HepG2 (cell line): ENCODE results near the gene KLB. TPM values are rescaled to one million over a fixed set of nuclear protein-coding genes. Genes with fewer than 3 reads are reported as not detected.

Source experiments
- GATAD1 ChIP-seq: IDR thresholded peaks from 2 replicates; pipeline ENCODE4 v1.6.1; 2016; ENCODE audit warnings: missing genetic modification reagents, missing compliant biosample characterization
- GLMP ChIP-seq: sonication (generic); formaldehyde crosslinking; IDR thresholded peaks from 2 replicates; pipeline ENCODE4 v1.9.0; 2021; ENCODE audit warnings: missing genetic modification reagents, mild to moderate bottlenecking, borderline replicate concordance
- GZF1 ChIP-seq: sonication (generic); formaldehyde crosslinking; IDR thresholded peaks from 2 replicates; pipeline ENCODE4 v1.5.1; 2020; ENCODE audit warnings: mild to moderate bottlenecking, missing genetic modification reagents
- HNF1B ChIP-seq: sonication (generic); formaldehyde crosslinking; IDR thresholded peaks from 2 replicates; pipeline ENCODE4 v1.5.1; 2020; ENCODE audit warnings: mild to moderate bottlenecking, moderate library complexity, missing genetic modification reagents
- IKZF4 ChIP-seq: sonication (generic); formaldehyde crosslinking; IDR thresholded peaks from 2 replicates; pipeline ENCODE4 v1.5.1; 2020; ENCODE audit warnings: borderline replicate concordance, mild to moderate bottlenecking, low read depth, missing genetic modification reagents; ENCODE audit errors: not compliant biosample characterization
- MYNN ChIP-seq: sonication (generic); formaldehyde crosslinking; IDR thresholded peaks from 2 replicates; pipeline ENCODE4 v1.4.0; 2020; ENCODE audit warnings: mild to moderate bottlenecking, low read depth, missing genetic modification reagents
- PHF20 ChIP-seq: sonication (generic); formaldehyde crosslinking; IDR thresholded peaks from 2 replicates; pipeline ENCODE4 v1.5.0; 2020; ENCODE audit warnings: mild to moderate bottlenecking, missing genetic modification reagents
- PHF21A ChIP-seq: sonication (generic); formaldehyde crosslinking; IDR thresholded peaks from 2 replicates; pipeline ENCODE4 v1.5.0; 2020; ENCODE audit warnings: mild to moderate bottlenecking, missing genetic modification reagents
- PHF8 ChIP-seq: sonication (generic); formaldehyde crosslinking; IDR thresholded peaks from 2 replicates; pipeline ENCODE4 v1.5.0; 2020; ENCODE audit warnings: missing genetic modification reagents
- POLR2AphosphoS5 ChIP-seq: IDR thresholded peaks from 2 replicates; pipeline ENCODE4 v1.6.1; 2012; ENCODE audit warnings: low read depth, low read length
- RCOR2 ChIP-seq: IDR thresholded peaks from 2 replicates; pipeline ENCODE4 v1.6.1; 2016; ENCODE audit warnings: missing biosample characterization, missing genetic modification reagents
- RNF2 ChIP-seq: fragments of 450-650 bp; conservative IDR thresholded peaks from 2 replicates; pipeline ENCODE4 v1.6.1; 2016; ENCODE audit warnings: low read depth
- STAT5B ChIP-seq: sonication (generic); formaldehyde crosslinking; IDR thresholded peaks from 2 replicates; pipeline ENCODE4 v1.4.0; 2020; ENCODE audit warnings: missing genetic modification reagents
- ZMYM3 ChIP-seq: sonication (generic); formaldehyde crosslinking; IDR thresholded peaks from 2 replicates; pipeline ENCODE4 v1.5.1; 2020; ENCODE audit warnings: mild to moderate bottlenecking, missing genetic modification reagents
- ZNF234 ChIP-seq: sonication (generic); formaldehyde crosslinking; conservative IDR thresholded peaks from 2 replicates; pipeline ENCODE4 v1.5.1; 2020; ENCODE audit warnings: mild to moderate bottlenecking, missing genetic modification reagents
- ZNF331 ChIP-seq: sonication (generic); formaldehyde crosslinking; IDR thresholded peaks from 2 replicates; pipeline ENCODE4 v1.4.0; 2020; ENCODE audit warnings: missing genetic modification reagents
- ZNF569 ChIP-seq: sonication (generic); formaldehyde crosslinking; IDR thresholded peaks from 2 replicates; pipeline ENCODE4 v1.5.0; 2020; ENCODE audit warnings: mild to moderate bottlenecking, missing genetic modification reagents, moderate library complexity, borderline replicate concordance
- ZNF598 ChIP-seq: sonication (generic); formaldehyde crosslinking; IDR thresholded peaks from 2 replicates; pipeline ENCODE4 v1.5.1; 2020; ENCODE audit warnings: mild to moderate bottlenecking, missing genetic modification reagents, borderline replicate concordance
- ZNF703 ChIP-seq: sonication (generic); formaldehyde crosslinking; IDR thresholded peaks from 2 replicates; pipeline ENCODE4 v1.5.1; 2020; ENCODE audit warnings: missing genetic modification reagents, mild to moderate bottlenecking, moderate library complexity, borderline replicate concordance
- ZNF704 ChIP-seq: sonication (generic); formaldehyde crosslinking; IDR thresholded peaks from 2 replicates; pipeline ENCODE4 v1.8.1; 2023; ENCODE audit warnings: mild to moderate bottlenecking, inconsistent platforms, moderate library complexity, missing genetic modification reagents, borderline replicate concordance
- polyA plus RNA-seq, 8 experiments: library from polyadenylated mRNA; depleted of rRNA in 3 of 8; stranded (reverse) in 7 of 8; unstranded in 1 of 8; fragments of >200 nt; fragmentation: Illumina TruSeq in 4 of 8; extraction: Trizol in 4 of 8; gene quantifications; 2 replicates each; pipeline versions ENCODE4 v1.2.1 to v1.2.3, GENCODE V29; 2011 to 2016; ENCODE audit warnings: low read depth in 4 of 8, missing spikeins in 1 of 8, mixed read lengths in 1 of 8; ENCODE audit not compliant: insufficient read depth in 1 of 8
- total RNA-seq, 5 experiments: library from RNA; depleted of rRNA; stranded (reverse); fragments of >200 nt; fragmentation: Illumina TruSeq; extraction: Trizol; gene quantifications; 2 replicates each; pipeline ENCODE4 v1.2.3, GENCODE V29; 2016; ENCODE audit warnings: low read depth in 1 of 5
- TF ChIP-seq, protein P1 (sequence below): sonication (generic); formaldehyde crosslinking; IDR thresholded peaks from 2 replicates; pipeline ENCODE4 v1.4.0; 2020; ENCODE audit warnings: missing genetic modification reagents
- TF ChIP-seq, protein P2 (sequence below): fragments of 450-650 bp; IDR thresholded peaks from 2 replicates; pipeline ENCODE4 v1.6.1; 2017; ENCODE audit warnings: mild to moderate bottlenecking

Gene KLB
- total and polyA plus RNA-seq, 2 of the 13 experiments (the other 11 are each of a cell fraction or from before 2014, with no cell fraction given), result 25.3 to 82.0 TPM

GRCh38 chr4:39365830-39366771 is 40.6 kb upstream of the KLB start, which contains the start of gene RFC1 (continued):
- peak; percentile 78 for TF ChIP-seq ZMYM3
- no peak for TF ChIP-seq ZNF569 (CRISPR knock-in tag)
- TF ChIP-seq PHF20, result peak; percentile 91
- TF ChIP-seq PHF8 (CRISPR knock-in tag), result peak; percentile 76
- TF ChIP-seq, protein P1, sequence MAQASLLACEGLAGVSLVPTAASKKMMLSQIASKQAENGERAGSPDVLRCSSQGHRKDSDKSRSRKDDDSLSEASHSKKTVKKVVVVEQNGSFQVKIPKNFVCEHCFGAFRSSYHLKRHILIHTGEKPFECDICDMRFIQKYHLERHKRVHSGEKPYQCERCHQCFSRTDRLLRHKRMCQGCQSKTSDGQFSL, result peak; percentile 84; the same call in 1 of the 2 replicates
- peak; percentile 97 for TF ChIP-seq GATAD1
- TF ChIP-seq RCOR2 (CRISPR knock-in tag), result no peak
- peak; percentile 74 for TF ChIP-seq POLR2AphosphoS5
- peak; percentile 89; the same call in 1 of the 2 replicates for TF ChIP-seq ZNF234
- TF ChIP-seq GZF1 (CRISPR knock-in tag), result peak; percentile 92; the same call in 1 of the 2 replicates
- peak; percentile 99 for TF ChIP-seq IKZF4 (CRISPR knock-in tag)
- TF ChIP-seq STAT5B, result peak; percentile 65; the same call in 1 of the 2 replicates
- TF ChIP-seq, protein P2, sequence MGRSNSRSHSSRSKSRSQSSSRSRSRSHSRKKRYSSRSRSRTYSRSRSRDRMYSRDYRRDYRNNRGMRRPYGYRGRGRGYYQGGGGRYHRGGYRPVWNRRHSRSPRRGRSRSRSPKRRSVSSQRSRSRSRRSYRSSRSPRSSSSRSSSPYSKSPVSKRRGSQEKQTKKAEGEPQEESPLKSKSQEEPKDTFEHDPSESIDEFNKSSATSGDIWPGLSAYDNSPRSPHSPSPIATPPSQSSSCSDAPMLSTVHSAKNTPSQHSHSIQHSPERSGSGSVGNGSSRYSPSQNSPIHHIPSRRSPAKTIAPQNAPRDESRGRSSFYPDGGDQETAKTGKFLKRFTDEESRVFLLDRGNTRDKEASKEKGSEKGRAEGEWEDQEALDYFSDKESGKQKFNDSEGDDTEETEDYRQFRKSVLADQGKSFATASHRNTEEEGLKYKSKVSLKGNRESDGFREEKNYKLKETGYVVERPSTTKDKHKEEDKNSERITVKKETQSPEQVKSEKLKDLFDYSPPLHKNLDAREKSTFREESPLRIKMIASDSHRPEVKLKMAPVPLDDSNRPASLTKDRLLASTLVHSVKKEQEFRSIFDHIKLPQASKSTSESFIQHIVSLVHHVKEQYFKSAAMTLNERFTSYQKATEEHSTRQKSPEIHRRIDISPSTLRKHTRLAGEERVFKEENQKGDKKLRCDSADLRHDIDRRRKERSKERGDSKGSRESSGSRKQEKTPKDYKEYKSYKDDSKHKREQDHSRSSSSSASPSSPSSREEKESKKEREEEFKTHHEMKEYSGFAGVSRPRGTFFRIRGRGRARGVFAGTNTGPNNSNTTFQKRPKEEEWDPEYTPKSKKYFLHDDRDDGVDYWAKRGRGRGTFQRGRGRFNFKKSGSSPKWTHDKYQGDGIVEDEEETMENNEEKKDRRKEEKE, result no peak
- peak; percentile 98 for TF ChIP-seq ZNF704 (CRISPR knock-in tag)
- peak; percentile 96 for TF ChIP-seq ZNF331
- TF ChIP-seq PHF21A (CRISPR knock-in tag), result peak; percentile 79
- TF ChIP-seq ZNF598 (CRISPR knock-in tag), result peak; percentile 97; the same call in 1 of the 2 replicates
- TF ChIP-seq ZNF703 (CRISPR knock-in tag), result no peak; the same call in 1 of the 2 replicates
- no peak for TF ChIP-seq MYNN (CRISPR knock-in tag)
- peak; percentile 60 for TF ChIP-seq HNF1B (CRISPR knock-in tag)
- peak; percentile 98 for TF ChIP-seq RNF2
- peak; percentile 55; the same call in 1 of the 2 replicates for TF ChIP-seq GLMP (CRISPR knock-in tag)
